Neural progenitor cell (in vitro differentiated cells): ENCODE data around the gene PTPRN2. TPM values are rescaled to one million over a fixed set of nuclear protein-coding genes. Genes with fewer than 3 reads are reported as not detected.

Experiments
- DNase-seq: peaks from one replicate; pipeline ENCODE4 v3.0.0-alpha.2; 2016; ENCODE audit warnings: low spot score
- H2AFZ ChIP-seq: fragments of 200-600 bp; sonication (generic); replicated peaks from 2 replicates; pipeline ENCODE4 v1.6.1; 2016; ENCODE audit warnings: antibody characterized with exemption
- H3F3A ChIP-seq: fragments of 200-600 bp; sonication (generic); 2 replicates; pipeline ENCODE4 v1.6.1; 2016; ENCODE audit warnings: antibody characterized with exemption, low read depth
- H3K27ac ChIP-seq: fragments of 200-600 bp; sonication (generic); 2 replicates; pipeline ENCODE4 v1.5.1; 2016; ENCODE audit warnings: mild to moderate bottlenecking
- H3K27me3 ChIP-seq: fragments of 200-600 bp; sonication (generic); 2 replicates; pipeline ENCODE4 v1.6.1; 2016; ENCODE audit warnings: mild to moderate bottlenecking, moderate library complexity
- H3K36me3 ChIP-seq: fragments of 200-600 bp; sonication (generic); 2 replicates; pipeline ENCODE4 v1.5.1; 2016
- H3K4me1 ChIP-seq: fragments of 200-600 bp; sonication (generic); 2 replicates; pipeline ENCODE4 v1.6.1; 2016; ENCODE audit warnings: mixed run types
- H3K4me2 ChIP-seq: fragments of 200-600 bp; sonication (generic); 2 replicates; pipeline ENCODE4 v1.6.1; 2016
- H3K4me3 ChIP-seq: fragments of 200-600 bp; sonication (generic); 2 replicates; pipeline ENCODE4 v1.5.1; 2016
- H3K79me2 ChIP-seq: fragments of 200-600 bp; sonication (generic); 2 replicates; pipeline ENCODE4 v1.6.1; 2016; ENCODE audit warnings: low read depth
- H3K9ac ChIP-seq: fragments of 200-600 bp; sonication (generic); 2 replicates; pipeline ENCODE4 v1.6.1; 2016
- H3K9me3 ChIP-seq: fragments of 200-600 bp; sonication (generic); 2 replicates; pipeline ENCODE4 v1.5.1; 2016; ENCODE audit warnings: low read depth
- H4K20me1 ChIP-seq: fragments of 200-600 bp; sonication (generic); 2 replicates; pipeline ENCODE4 v1.6.1; 2016; ENCODE audit warnings: low read depth
- H3K27ac Mint-ChIP-seq: 3 replicates; pipeline ENCODE4 v1.8.0; 2021; ENCODE audit warnings: mixed read lengths
- H3K27me3 Mint-ChIP-seq: 2 replicates; pipeline ENCODE4 v1.8.0; 2022; ENCODE audit warnings: low read depth, mild to moderate bottlenecking, inconsistent platforms, moderate library complexity, mixed read lengths; ENCODE audit not compliant: insufficient read depth
- H3K36me3 Mint-ChIP-seq: 3 replicates; pipeline ENCODE4 v1.8.0; 2021; ENCODE audit warnings: mixed read lengths
- H3K4me1 Mint-ChIP-seq: 3 replicates; pipeline ENCODE4 v1.8.0; 2021; ENCODE audit warnings: mixed read lengths
- H3K4me3 Mint-ChIP-seq: 3 replicates; pipeline ENCODE4 v1.8.0; 2021; ENCODE audit warnings: mild to moderate bottlenecking, moderate library complexity, mixed read lengths
- H3K9me3 Mint-ChIP-seq: 3 replicates; pipeline ENCODE4 v1.8.0; 2020; ENCODE audit warnings: mixed read lengths
- CTCF ChIP-seq: fragments of 200-600 bp; sonication (generic); IDR thresholded peaks from 2 replicates; pipeline ENCODE4 v1.5.1; 2017; ENCODE audit warnings: antibody characterized with exemption, mild to moderate bottlenecking
- EZH2 ChIP-seq: fragments of 200-600 bp; sonication (generic); IDR thresholded peaks from 2 replicates; pipeline ENCODE4 v1.6.1; 2017; ENCODE audit warnings: antibody characterized with exemption, mild to moderate bottlenecking, moderate library complexity
- EZH2phosphoT487 ChIP-seq: fragments of 200-600 bp; sonication (generic); IDR thresholded peaks from 2 replicates; pipeline ENCODE4 v1.6.1; 2017; ENCODE audit warnings: antibody characterized with exemption
- total RNA-seq: library from RNA; depleted of rRNA; stranded (reverse); fragments of >200 nt; gene quantifications from 2 replicates; pipeline ENCODE4 v1.2.3, GENCODE V29; 2015; ENCODE audit warnings: low replicate concordance

Gene PTPRN2
- total RNA-seq, 1 donor from 2014 or later: 3.0 TPM

GRCh38 chr7:157769526-157770215 lies 818.0 kb downstream of the PTPRN2 start:
- Histone ChIP-seq H3K9me3 (no peaks in the 10 kb centered on the region), H3K79me2 (no peaks in the 10 kb centered on the region), H4K20me1 (no peaks in the 10 kb centered on the region), H2AFZ (no peak overlapping the region), H3K36me3 (no peaks in the 10 kb centered on the region), H3K27ac (no peak overlapping the region), H3K9ac (no peak overlapping the region), H3K4me1 (peaks cover 10% of the 10 kb centered on the region), H3K27me3 (no peaks in the 10 kb centered on the region), H3K4me2 (no peak overlapping the region), H3K4me3 (no peak overlapping the region), H3F3A (no peaks in the 10 kb centered on the region)
- DNase-seq: no peak
- H3K27ac Mint-ChIP-seq: peak overlapping the region; percentile 19
- H3K36me3 Mint-ChIP-seq: peaks cover 7% of the 10 kb centered on the region
- peaks cover 23% of the 10 kb centered on the region for H3K9me3 Mint-ChIP-seq
- H3K4me1 Mint-ChIP-seq: peaks cover 33% of the 10 kb centered on the region
- no peak for TF ChIP-seq EZH2
- TF ChIP-seq EZH2phosphoT487: no peak
- TF ChIP-seq CTCF: no peak
- peaks cover 20% of the 10 kb centered on the region for H3K27me3 Mint-ChIP-seq
- no peak overlapping the region for H3K4me3 Mint-ChIP-seq

GRCh38 chr7:157769086-157769485 lies 818.5 kb downstream of the PTPRN2 start:
- no peak overlapping the region for H3K4me3 ChIP-seq
- H3K27me3 ChIP-seq: no peaks in the 10 kb centered on the region
- no peaks in the 10 kb centered on the region for H3K36me3 ChIP-seq
- no peaks in the 10 kb centered on the region for H3F3A ChIP-seq
- Mint-ChIP-seq H3K4me1 (peaks cover 33% of the 10 kb centered on the region), H3K9me3 (peaks cover 28% of the 10 kb centered on the region), H3K4me3 (no peak overlapping the region), H3K27ac (peak overlapping the region; percentile 19), H3K27me3 (peaks cover 14% of the 10 kb centered on the region), H3K36me3 (peaks cover 7% of the 10 kb centered on the region)
- H3K4me2 ChIP-seq: no peak overlapping the region
- peak; percentile 52 for DNase-seq
- H3K9me3 ChIP-seq: no peaks in the 10 kb centered on the region
- H3K79me2 ChIP-seq: no peaks in the 10 kb centered on the region
- H4K20me1 ChIP-seq: no peaks in the 10 kb centered on the region
- no peak overlapping the region for H3K27ac ChIP-seq
- H3K9ac ChIP-seq: no peak overlapping the region
- peaks cover 10% of the 10 kb centered on the region for H3K4me1 ChIP-seq
- TF ChIP-seq EZH2phosphoT487 (no peak), EZH2 (no peak), CTCF (no peak)
- no peak overlapping the region for H2AFZ ChIP-seq

- peaks cover 14% of the 10 kb centered on the region for H3K27me3 Mint-ChIP-seq
- Histone ChIP-seq H4K20me1 (no peaks in the 10 kb centered on the region), H3K4me1 (peaks cover 10% of the 10 kb centered on the region), H3K36me3 (no peaks in the 10 kb centered on the region), H3F3A (no peaks in the 10 kb centered on the region), H2AFZ (no peak overlapping the region), H3K27ac (no peak overlapping the region), H3K9ac (no peak overlapping the region), H3K4me3 (no peak overlapping the region), H3K27me3 (no peaks in the 10 kb centered on the region), H3K79me2 (no peaks in the 10 kb centered on the region), H3K9me3 (no peaks in the 10 kb centered on the region), H3K4me2 (no peak overlapping the region)
- H3K4me1 Mint-ChIP-seq: peaks cover 33% of the 10 kb centered on the region
- no peak for DNase-seq
- H3K4me3 Mint-ChIP-seq: no peak overlapping the region
- H3K27ac Mint-ChIP-seq: peak overlapping the region; percentile 10
- peaks cover 7% of the 10 kb centered on the region for H3K36me3 Mint-ChIP-seq
- peaks cover 31% of the 10 kb centered on the region for H3K9me3 Mint-ChIP-seq
- no peak for TF ChIP-seq EZH2
These were observed 819.4 kb downstream of the PTPRN2 start for GRCh38 chr7:157768198-157768597.

- H3K4me1 ChIP-seq: peaks cover 10% of the 10 kb centered on the region
- H2AFZ ChIP-seq: no peak overlapping the region
- no peaks in the 10 kb centered on the region for H3K27me3 ChIP-seq
- no peak for DNase-seq
- peaks cover 7% of the 10 kb centered on the region for H3K36me3 Mint-ChIP-seq
- H3K27me3 Mint-ChIP-seq: peaks cover 14% of the 10 kb centered on the region
- H3K79me2 ChIP-seq: no peaks in the 10 kb centered on the region
- H3K4me3 ChIP-seq: no peak overlapping the region
- no peaks in the 10 kb centered on the region for H3K9me3 ChIP-seq
- H3F3A ChIP-seq: no peaks in the 10 kb centered on the region
- peak overlapping the region; percentile 10 for H3K27ac Mint-ChIP-seq
- no peak overlapping the region for H3K27ac ChIP-seq
- no peaks in the 10 kb centered on the region for H4K20me1 ChIP-seq
- H3K36me3 ChIP-seq: no peaks in the 10 kb centered on the region
- H3K9ac ChIP-seq: no peak overlapping the region
- TF ChIP-seq EZH2phosphoT487 (no peak), CTCF (no peak), EZH2 (no peak)
- H3K4me1 Mint-ChIP-seq: peaks cover 33% of the 10 kb centered on the region
- H3K9me3 Mint-ChIP-seq: peaks cover 31% of the 10 kb centered on the region
- no peak overlapping the region for H3K4me3 Mint-ChIP-seq
- no peak overlapping the region for H3K4me2 ChIP-seq
These were observed 820.0 kb downstream of the PTPRN2 start for GRCh38 chr7:157767506-157768197.
